AG04450 (cell line): ENCODE results near the gene SNX4. TPM values are rescaled to one million over a fixed set of nuclear protein-coding genes. Genes with fewer than 3 reads are reported as not detected.
"Not testable (repeated sequence)": the region's sequence is repeated elsewhere in the genome, so short reads cannot be mapped to it uniquely, and the experiment has no call there.

Source experiments
- CTCF ChIA-PET: fragments of 300-600, 350-600 bp; formaldehyde crosslinking; extraction: SDS; loops from one replicate; lab custom pipeline; 2022; ENCODE audit warnings: antibody characterized with exemption, inconsistent platforms; lab: Charles Lee
- POLR2A ChIA-PET: fragments of 350-600 bp; formaldehyde crosslinking; extraction: SDS; loops from one replicate; lab custom pipeline; 2021; ENCODE audit warnings: antibody characterized with exemption, inconsistent platforms; lab: Yijun Ruan, JAX
- DNase-seq: peaks from one replicate; pipeline ENCODE4 v3.0.0-alpha.2; 2011; ENCODE audit warnings: low read depth, low spot score
- H3K27ac ChIP-seq: one replicate; pipeline ENCODE4 v1.5.1; 2012; ENCODE audit warnings: low read depth, low read length, control low read depth
- H3K27me3 ChIP-seq: one replicate; pipeline ENCODE4 v1.6.0; 2012; ENCODE audit warnings: low read length; ENCODE audit not compliant: control insufficient read depth, insufficient read depth
- H3K4me3 ChIP-seq: 2 replicates; pipeline ENCODE4 v1.5.1; 2011; ENCODE audit warnings: mild to moderate bottlenecking, low read depth, low read length, control low read depth
- H3K9me3 ChIP-seq: 2 replicates; pipeline ENCODE4 v1.5.1; 2012; ENCODE audit warnings: low read length; ENCODE audit not compliant: control insufficient read depth, insufficient read depth
- polyA plus RNA-seq: library from polyadenylated mRNA; depleted of rRNA; stranded (reverse); fragments of >200 nt; gene quantifications from 2 replicates; pipeline ENCODE4 v1.2.3, GENCODE V29; 2011
- TF ChIP-seq, protein P1 (sequence below): IDR thresholded peaks from 2 replicates; pipeline ENCODE4 v1.5.1; 2011; ENCODE audit warnings: low read depth, low read length, control low read depth, inconsistent platforms

The SNX4 gene
- polyA plus RNA-seq, 1 experiment = 19.1 TPM

DNA sequence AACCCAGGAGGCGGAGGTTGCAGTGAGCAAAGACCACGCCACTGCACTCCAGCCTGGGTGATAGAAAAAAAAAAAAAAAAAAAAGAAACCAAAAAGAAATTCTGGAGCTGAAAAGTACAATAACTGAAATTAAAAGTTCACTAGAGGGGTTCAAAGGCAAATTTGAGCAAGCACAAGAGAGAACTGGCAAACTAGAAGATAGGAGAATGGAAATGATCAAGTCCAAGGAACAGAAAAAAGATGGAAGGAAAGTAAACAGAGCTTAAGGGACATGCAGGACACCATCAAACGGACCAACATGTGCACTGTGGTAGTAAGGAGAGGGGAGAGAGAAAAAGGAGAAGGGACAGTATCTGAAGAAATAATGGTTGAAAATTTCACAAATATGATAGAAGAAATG lies 12.9 kb downstream of the SNX4 start:
- CTCF ChIA-PET = no interaction called here

DNA sequence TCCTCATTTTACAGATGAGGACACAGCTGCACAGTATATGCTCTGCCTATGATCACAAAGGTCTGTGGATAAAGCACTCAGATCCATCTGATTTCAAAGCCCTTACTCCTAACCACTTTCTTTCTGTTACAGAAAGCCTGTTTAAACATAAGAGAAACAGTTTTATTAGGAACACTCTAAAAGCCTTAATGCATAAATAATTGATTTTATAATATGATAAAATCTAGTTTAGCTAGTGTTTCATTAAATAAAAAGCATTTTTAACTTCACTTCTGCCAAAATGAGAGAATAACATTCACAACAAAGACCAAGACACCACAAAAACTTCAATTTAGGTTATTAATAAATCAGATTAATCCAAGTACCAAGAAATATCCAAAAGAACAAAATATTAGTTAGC lies 21.4 kb downstream of the SNX4 start:
- CTCF ChIA-PET = interaction anchor here (0.6 kb wide), 1 partner anchor 42 kb away, joined by 8 read pairs; no protein-coding TSS in a partner anchor
- no peak overlapping the region for H3K27ac ChIP-seq
- POLR2A ChIA-PET = interaction anchor here (0.6 kb wide), 1 partner anchor 50 kb away, joined by 4 read pairs; no protein-coding TSS in a partner anchor
- H3K27me3 ChIP-seq = no peaks in the 10 kb centered on the region
- DNase-seq = no peak
- TF ChIP-seq, protein P1, sequence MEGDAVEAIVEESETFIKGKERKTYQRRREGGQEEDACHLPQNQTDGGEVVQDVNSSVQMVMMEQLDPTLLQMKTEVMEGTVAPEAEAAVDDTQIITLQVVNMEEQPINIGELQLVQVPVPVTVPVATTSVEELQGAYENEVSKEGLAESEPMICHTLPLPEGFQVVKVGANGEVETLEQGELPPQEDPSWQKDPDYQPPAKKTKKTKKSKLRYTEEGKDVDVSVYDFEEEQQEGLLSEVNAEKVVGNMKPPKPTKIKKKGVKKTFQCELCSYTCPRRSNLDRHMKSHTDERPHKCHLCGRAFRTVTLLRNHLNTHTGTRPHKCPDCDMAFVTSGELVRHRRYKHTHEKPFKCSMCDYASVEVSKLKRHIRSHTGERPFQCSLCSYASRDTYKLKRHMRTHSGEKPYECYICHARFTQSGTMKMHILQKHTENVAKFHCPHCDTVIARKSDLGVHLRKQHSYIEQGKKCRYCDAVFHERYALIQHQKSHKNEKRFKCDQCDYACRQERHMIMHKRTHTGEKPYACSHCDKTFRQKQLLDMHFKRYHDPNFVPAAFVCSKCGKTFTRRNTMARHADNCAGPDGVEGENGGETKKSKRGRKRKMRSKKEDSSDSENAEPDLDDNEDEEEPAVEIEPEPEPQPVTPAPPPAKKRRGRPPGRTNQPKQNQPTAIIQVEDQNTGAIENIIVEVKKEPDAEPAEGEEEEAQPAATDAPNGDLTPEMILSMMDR = no peak
- no peak overlapping the region for H3K4me3 ChIP-seq
- no peaks in the 10 kb centered on the region for H3K9me3 ChIP-seq

More for the DNA sequence above, 12.9 kb downstream of the SNX4 start:
- Histone ChIP-seq H3K4me3 (no peak overlapping the region), H3K27me3 (no peaks in the 10 kb centered on the region), H3K9me3 (peaks cover 18% of the 10 kb centered on the region; the same call in 1 of the 2 replicates), H3K27ac (no peak overlapping the region)
- TF ChIP-seq, protein P1 = no peak
- POLR2A ChIA-PET = no interaction called here
- no peak for DNase-seq

DNA sequence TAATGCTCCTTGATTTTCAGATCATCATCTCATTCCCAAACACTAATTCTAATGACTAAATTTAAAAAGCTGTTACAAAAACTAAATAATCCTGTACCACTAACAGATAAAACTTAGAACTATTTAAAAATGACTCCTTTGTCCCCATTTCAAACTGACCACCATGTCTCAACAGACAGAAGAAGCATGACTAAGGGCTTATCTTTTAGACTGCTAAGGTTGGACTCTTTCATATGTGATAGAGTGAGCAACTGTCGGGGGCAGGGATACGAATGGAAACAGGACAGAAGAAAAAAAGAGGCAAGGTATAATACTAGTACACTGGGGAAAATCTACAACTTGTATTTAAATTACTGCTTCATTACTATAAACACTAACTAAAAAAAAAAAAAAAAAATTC lies 23.3 kb downstream of the SNX4 start:
- ChIA-PET POLR2A (no interaction called here), CTCF (no interaction called here)
- Histone ChIP-seq H3K4me3 (no peak overlapping the region), H3K27me3 (no peaks in the 10 kb centered on the region), H3K9me3 (no peaks in the 10 kb centered on the region), H3K27ac (no peak overlapping the region)
- no peak for DNase-seq
- TF ChIP-seq, protein P1 = no peak

DNA sequence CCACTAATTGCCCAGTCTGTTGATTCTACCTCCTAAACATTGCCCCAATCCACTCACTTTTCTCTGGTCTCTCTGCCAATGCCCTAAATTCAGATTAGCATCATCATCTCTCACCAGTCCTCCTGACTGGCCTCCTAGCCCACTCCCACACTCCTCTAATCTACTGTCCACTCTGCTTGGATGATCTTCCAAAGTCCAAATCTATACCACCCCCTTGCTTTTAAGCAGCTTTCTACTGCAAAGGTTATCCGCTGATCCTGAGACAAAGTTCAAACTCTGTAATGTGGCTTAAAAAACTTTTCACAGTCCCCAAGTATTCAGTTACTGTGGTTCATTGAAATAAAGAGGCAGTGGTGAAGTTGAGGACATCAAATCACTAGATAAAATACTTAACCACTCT lies 37.6 kb downstream of the SNX4 start:
- Histone ChIP-seq H3K9me3 (no peaks in the 10 kb centered on the region), H3K27ac (no peak overlapping the region), H3K4me3 (no peak overlapping the region), H3K27me3 (no peaks in the 10 kb centered on the region)
- ChIA-PET CTCF (interaction anchor here (0.6 kb wide), 1 partner anchor 144 kb away, joined by 4 read pairs; no protein-coding TSS in a partner anchor), POLR2A (interaction anchor here (1.0 kb wide), 1 partner anchor 9 kb away, joined by 3 read pairs; no protein-coding TSS in a partner anchor)
- DNase-seq = no peak
- TF ChIP-seq, protein P1 = no peak

DNA sequence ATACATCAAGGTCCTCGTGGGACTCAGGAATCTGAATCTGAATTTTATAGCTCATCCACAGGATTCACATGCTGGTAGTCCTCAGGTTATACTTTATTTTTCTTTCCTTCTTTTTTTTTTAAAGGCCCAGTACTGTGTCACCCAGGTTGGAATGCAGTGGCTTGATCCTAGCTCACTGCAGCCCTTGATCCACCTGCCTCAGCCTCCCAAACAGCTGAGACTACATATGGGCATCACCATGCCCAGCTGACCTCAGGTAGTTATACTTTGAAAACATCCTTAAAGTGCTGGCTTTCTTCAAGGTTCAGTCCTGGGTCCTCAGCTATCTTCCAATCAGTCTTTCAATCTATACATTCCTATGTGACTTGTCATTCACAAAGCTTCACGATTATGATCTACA lies 38.2 kb downstream of the SNX4 start:
- no peaks in the 10 kb centered on the region for H3K9me3 ChIP-seq
- H3K27me3 ChIP-seq = no peaks in the 10 kb centered on the region
- H3K27ac ChIP-seq = peak overlapping the region; percentile 49
- ChIA-PET POLR2A (interaction anchor here (0.6 to 1.0 kb wide), 2 partner anchors 8 to 197 kb away, joined by 3 to 6 read pairs; no protein-coding TSS in a partner anchor), CTCF (interaction anchor here (0.6 kb wide), 1 partner anchor 144 kb away, joined by 4 read pairs; no protein-coding TSS in a partner anchor)
- TF ChIP-seq, protein P1 = no peak
- no peak for DNase-seq
- H3K4me3 ChIP-seq = no peak overlapping the region

DNA sequence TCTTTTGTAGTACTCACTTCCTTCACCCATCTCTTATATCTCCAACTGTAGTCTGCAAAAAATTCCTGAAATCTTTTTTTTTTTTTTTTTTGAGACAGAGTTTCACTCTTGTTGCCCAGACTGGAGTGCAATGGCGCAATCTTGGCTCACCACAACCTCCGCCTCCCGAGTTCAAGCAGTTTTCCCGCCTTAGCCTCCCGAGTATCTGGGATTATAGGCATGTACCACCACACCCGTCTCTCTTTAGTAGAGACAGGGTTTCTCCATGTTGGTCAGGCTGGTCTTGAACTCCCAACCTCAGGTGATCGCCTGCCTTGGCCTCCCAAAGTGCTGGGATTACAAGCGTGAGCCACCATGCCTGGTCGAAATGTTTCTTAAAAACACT lies 38.6 kb downstream of the SNX4 start:
- H3K9me3 ChIP-seq, H3K27me3 ChIP-seq, DNase-seq, H3K4me3 ChIP-seq, CTCF ChIA-PET: not testable (repeated sequence)
- POLR2A ChIA-PET = interaction anchor here (0.6 to 1.4 kb wide), 7 partner anchors 8 to 429 kb away, joined by 3 to 9 read pairs (median 5); partner anchors contain the start of genes OSBPL11 and SNX4
- peak overlapping the region; percentile 49 for H3K27ac ChIP-seq
